ENCODE data around the gene PTPRJ. TPM values are rescaled to one million over a fixed set of nuclear protein-coding genes. Genes with fewer than 3 reads are reported as not detected.

The PTPRJ gene
- polyA plus RNA-seq, 1 donor from 2014 or later, result 8.6 TPM

DNA sequence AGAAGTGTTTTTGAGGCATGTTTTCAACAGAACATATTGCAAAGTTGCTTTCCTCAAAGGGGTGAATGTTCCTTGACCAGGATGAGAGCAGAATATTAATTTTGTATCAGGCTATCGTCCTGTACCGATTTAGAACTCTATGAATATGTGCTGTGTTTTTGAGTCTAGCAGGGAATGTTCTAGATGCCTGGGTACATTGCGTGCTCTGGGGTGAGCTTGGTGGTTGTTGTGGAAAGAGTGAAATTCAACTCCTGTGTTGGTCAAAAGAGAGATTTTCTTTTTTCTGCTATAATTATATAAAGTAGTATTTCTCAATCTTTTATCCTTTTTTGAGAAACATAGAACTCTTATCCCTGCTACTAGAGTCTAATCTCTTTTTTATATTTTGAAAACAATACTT, 185.1 kb downstream of the PTPRJ start:
- H3K9ac ChIP-seq (ENCODE audit: low read length), result no peak overlapping the region
- no peaks in the 10 kb centered on the region for H3K9me3 ChIP-seq (ENCODE audit: low read length)
- no peaks in the 10 kb centered on the region for H3K36me3 ChIP-seq (ENCODE audit: insufficient read depth, low read length)
- no peaks in the 10 kb centered on the region for H3F3A ChIP-seq (ENCODE audit: insufficient read depth, low read length, poor library complexity, severe bottlenecking)
- H3K27ac ChIP-seq (ENCODE audit: low read length), result no peak overlapping the region
- no peak overlapping the region for H3K4me2 ChIP-seq (ENCODE audit: low read length)
- no peak overlapping the region for H3K4me3 ChIP-seq (ENCODE audit: low read length)
- TF ChIP-seq EP300 (conservative IDR thresholded peaks at IDR 0.05; ENCODE audit: poor library complexity, severe bottlenecking), result no peak
- no peaks in the 10 kb centered on the region for H3K9me2 ChIP-seq (ENCODE audit: insufficient read depth, low read length)
- H2AFZ ChIP-seq (ENCODE audit: low read depth, low read length), result no peak overlapping the region
- H3K27me3 ChIP-seq (ENCODE audit: insufficient read depth, low read depth, low read length), result no peaks in the 10 kb centered on the region
- H3K79me2 ChIP-seq (replicated peaks; ENCODE audit: insufficient read depth, low read length), result no peaks in the 10 kb centered on the region
- H4K20me1 ChIP-seq (ENCODE audit: insufficient read depth), result no peaks in the 10 kb centered on the region

DNA sequence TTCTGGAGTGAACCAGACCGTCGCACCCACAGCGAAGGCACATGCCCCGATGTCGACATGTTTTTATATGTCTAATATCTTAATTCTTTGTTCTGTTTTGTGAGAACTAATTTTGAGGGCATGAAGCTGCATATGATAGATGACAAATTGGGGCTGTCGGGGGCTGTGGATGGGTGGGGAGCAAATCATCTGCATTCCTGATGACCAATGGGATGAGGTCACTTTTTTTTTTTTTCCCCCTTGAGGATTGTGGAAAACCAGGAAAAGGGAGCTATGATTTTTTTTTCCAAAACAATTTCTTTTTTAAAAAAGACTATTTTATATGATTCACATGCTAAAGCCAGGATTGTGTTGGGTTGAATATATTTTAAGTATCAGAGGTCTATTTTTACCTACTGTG, 187.0 kb downstream of the PTPRJ start:
- no peak for TF ChIP-seq MXI1 (conservative IDR thresholded peaks at IDR 0.05; ENCODE audit: poor library complexity, severe bottlenecking)
- TF ChIP-seq, protein P1, sequence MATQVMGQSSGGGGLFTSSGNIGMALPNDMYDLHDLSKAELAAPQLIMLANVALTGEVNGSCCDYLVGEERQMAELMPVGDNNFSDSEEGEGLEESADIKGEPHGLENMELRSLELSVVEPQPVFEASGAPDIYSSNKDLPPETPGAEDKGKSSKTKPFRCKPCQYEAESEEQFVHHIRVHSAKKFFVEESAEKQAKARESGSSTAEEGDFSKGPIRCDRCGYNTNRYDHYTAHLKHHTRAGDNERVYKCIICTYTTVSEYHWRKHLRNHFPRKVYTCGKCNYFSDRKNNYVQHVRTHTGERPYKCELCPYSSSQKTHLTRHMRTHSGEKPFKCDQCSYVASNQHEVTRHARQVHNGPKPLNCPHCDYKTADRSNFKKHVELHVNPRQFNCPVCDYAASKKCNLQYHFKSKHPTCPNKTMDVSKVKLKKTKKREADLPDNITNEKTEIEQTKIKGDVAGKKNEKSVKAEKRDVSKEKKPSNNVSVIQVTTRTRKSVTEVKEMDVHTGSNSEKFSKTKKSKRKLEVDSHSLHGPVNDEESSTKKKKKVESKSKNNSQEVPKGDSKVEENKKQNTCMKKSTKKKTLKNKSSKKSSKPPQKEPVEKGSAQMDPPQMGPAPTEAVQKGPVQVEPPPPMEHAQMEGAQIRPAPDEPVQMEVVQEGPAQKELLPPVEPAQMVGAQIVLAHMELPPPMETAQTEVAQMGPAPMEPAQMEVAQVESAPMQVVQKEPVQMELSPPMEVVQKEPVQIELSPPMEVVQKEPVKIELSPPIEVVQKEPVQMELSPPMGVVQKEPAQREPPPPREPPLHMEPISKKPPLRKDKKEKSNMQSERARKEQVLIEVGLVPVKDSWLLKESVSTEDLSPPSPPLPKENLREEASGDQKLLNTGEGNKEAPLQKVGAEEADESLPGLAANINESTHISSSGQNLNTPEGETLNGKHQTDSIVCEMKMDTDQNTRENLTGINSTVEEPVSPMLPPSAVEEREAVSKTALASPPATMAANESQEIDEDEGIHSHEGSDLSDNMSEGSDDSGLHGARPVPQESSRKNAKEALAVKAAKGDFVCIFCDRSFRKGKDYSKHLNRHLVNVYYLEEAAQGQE (IDR thresholded peaks at IDR 0.05; ENCODE audit: borderline replicate concordance), result no peak
- TF ChIP-seq TAF1 (IDR thresholded peaks at IDR 0.05; ENCODE audit: low read depth), result no peak
- TF ChIP-seq EP300 (conservative IDR thresholded peaks at IDR 0.05; ENCODE audit: poor library complexity, severe bottlenecking), result no peak
- TF ChIP-seq SMC3 (conservative IDR thresholded peaks at IDR 0.05; ENCODE audit: poor library complexity), result no peak
- TF ChIP-seq RAD21 (conservative IDR thresholded peaks at IDR 0.05), result no peak
- TF ChIP-seq POLR2AphosphoS5 (IDR thresholded peaks at IDR 0.05), result no peak
- no peak for TF ChIP-seq EZH2 (IDR thresholded peaks at IDR 0.05; ENCODE audit: borderline replicate concordance, insufficient read depth, low read length, poor library complexity, severe bottlenecking)
- TF ChIP-seq, protein P2, sequence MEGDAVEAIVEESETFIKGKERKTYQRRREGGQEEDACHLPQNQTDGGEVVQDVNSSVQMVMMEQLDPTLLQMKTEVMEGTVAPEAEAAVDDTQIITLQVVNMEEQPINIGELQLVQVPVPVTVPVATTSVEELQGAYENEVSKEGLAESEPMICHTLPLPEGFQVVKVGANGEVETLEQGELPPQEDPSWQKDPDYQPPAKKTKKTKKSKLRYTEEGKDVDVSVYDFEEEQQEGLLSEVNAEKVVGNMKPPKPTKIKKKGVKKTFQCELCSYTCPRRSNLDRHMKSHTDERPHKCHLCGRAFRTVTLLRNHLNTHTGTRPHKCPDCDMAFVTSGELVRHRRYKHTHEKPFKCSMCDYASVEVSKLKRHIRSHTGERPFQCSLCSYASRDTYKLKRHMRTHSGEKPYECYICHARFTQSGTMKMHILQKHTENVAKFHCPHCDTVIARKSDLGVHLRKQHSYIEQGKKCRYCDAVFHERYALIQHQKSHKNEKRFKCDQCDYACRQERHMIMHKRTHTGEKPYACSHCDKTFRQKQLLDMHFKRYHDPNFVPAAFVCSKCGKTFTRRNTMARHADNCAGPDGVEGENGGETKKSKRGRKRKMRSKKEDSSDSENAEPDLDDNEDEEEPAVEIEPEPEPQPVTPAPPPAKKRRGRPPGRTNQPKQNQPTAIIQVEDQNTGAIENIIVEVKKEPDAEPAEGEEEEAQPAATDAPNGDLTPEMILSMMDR (IDR thresholded peaks at IDR 0.05; ENCODE audit: poor library complexity, severe bottlenecking), result no peak

DNA sequence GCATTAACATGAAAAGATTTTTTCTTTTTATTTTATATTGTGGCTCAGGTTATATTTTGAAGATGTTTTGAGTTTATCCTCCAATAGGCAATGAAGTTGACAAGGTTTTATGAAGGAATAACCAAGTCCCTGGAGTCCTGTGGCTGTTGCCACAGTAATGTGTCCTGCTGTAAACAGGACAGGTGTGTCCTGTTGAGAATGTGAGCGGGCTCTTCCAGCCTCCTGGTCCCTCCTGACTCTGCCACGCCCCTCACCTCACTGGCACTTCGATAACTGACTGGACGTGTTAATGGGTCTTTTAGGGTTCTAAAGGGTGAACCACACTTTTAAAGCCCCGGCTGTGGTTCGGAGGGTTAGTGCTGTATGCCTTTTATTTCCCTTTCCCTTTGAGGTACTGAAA, 188.5 kb downstream of the PTPRJ start:
- TF ChIP-seq MXI1 (conservative IDR thresholded peaks at IDR 0.05; ENCODE audit: poor library complexity, severe bottlenecking) (no peak), SMC3 (conservative IDR thresholded peaks at IDR 0.05; ENCODE audit: poor library complexity) (no peak), POLR2AphosphoS5 (IDR thresholded peaks at IDR 0.05) (no peak), EZH2 (IDR thresholded peaks at IDR 0.05; ENCODE audit: borderline replicate concordance, insufficient read depth, low read length, poor library complexity, severe bottlenecking) (no peak), RAD21 (conservative IDR thresholded peaks at IDR 0.05) (no peak)
- TF ChIP-seq, protein P2 (IDR thresholded peaks at IDR 0.05; ENCODE audit: poor library complexity, severe bottlenecking), result no peak
- TF ChIP-seq, protein P1 (IDR thresholded peaks at IDR 0.05; ENCODE audit: borderline replicate concordance), result no peak
- Histone ChIP-seq H3K9me2 (ENCODE audit: insufficient read depth, low read length) (no peaks in the 10 kb centered on the region), H3K36me3 (ENCODE audit: insufficient read depth, low read length) (no peaks in the 10 kb centered on the region), H3K4me2 (ENCODE audit: low read length) (no peak overlapping the region), H3K9me3 (ENCODE audit: low read length) (no peaks in the 10 kb centered on the region), H3K9ac (ENCODE audit: low read length) (no peak overlapping the region), H3K27me3 (ENCODE audit: insufficient read depth, low read depth, low read length) (no peaks in the 10 kb centered on the region), H3K4me3 (ENCODE audit: low read length) (no peak overlapping the region), H4K20me1 (ENCODE audit: insufficient read depth) (no peaks in the 10 kb centered on the region), H3F3A (ENCODE audit: insufficient read depth, low read length, poor library complexity, severe bottlenecking) (no peaks in the 10 kb centered on the region), H2AFZ (ENCODE audit: low read depth, low read length) (no peak overlapping the region), H3K79me2 (replicated peaks; ENCODE audit: insufficient read depth, low read length) (no peaks in the 10 kb centered on the region), H3K27ac (ENCODE audit: low read length) (no peak overlapping the region)

More for the DNA sequence above, 187.0 kb downstream of the PTPRJ start:
- Histone ChIP-seq H3K4me3 (ENCODE audit: low read length) (no peak overlapping the region), H3K9me3 (ENCODE audit: low read length) (no peaks in the 10 kb centered on the region), H3K9ac (ENCODE audit: low read length) (no peak overlapping the region), H3K9me2 (ENCODE audit: insufficient read depth, low read length) (no peaks in the 10 kb centered on the region), H3F3A (ENCODE audit: insufficient read depth, low read length, poor library complexity, severe bottlenecking) (no peaks in the 10 kb centered on the region), H2AFZ (ENCODE audit: low read depth, low read length) (no peak overlapping the region), H3K36me3 (ENCODE audit: insufficient read depth, low read length) (no peaks in the 10 kb centered on the region), H3K79me2 (replicated peaks; ENCODE audit: insufficient read depth, low read length) (no peaks in the 10 kb centered on the region), H3K4me2 (ENCODE audit: low read length) (no peak overlapping the region), H3K27me3 (ENCODE audit: insufficient read depth, low read depth, low read length) (no peaks in the 10 kb centered on the region), H4K20me1 (ENCODE audit: insufficient read depth) (no peaks in the 10 kb centered on the region), H3K27ac (ENCODE audit: low read length) (no peak overlapping the region)
